ENCODE measurements around the gene SMIM24. TPM values are rescaled to one million over a fixed set of nuclear protein-coding genes. Genes with fewer than 3 reads are reported as not detected.

The SMIM24 gene
- polyA plus RNA-seq, 1 donor from 2014 or later: not detected

- no peak for TF ChIP-seq MXI1 (conservative IDR thresholded peaks at IDR 0.05; ENCODE audit: poor library complexity, severe bottlenecking)
- no peak for TF ChIP-seq RAD21 (conservative IDR thresholded peaks at IDR 0.05)
- no peak for TF ChIP-seq TAF1 (IDR thresholded peaks at IDR 0.05; ENCODE audit: low read depth)
Measured at GRCh38 chr19:3522421-3523360, 42.4 kb upstream of the SMIM24 start (continued).

- H4K20me1 ChIP-seq (ENCODE audit: insufficient read depth): peaks cover 8% of the 10 kb centered on the region
- TF ChIP-seq TAF1 (IDR thresholded peaks at IDR 0.05; ENCODE audit: low read depth): no peak
- no peak for TF ChIP-seq EZH2 (IDR thresholded peaks at IDR 0.05; ENCODE audit: borderline replicate concordance, insufficient read depth, low read length, poor library complexity, severe bottlenecking)
- TF ChIP-seq EP300 (conservative IDR thresholded peaks at IDR 0.05; ENCODE audit: poor library complexity, severe bottlenecking): no peak
- no peak for TF ChIP-seq CTCF (IDR thresholded peaks at IDR 0.05; ENCODE audit: poor library complexity, severe bottlenecking)
- no peak for TF ChIP-seq RAD21 (conservative IDR thresholded peaks at IDR 0.05)
- no peak for TF ChIP-seq MXI1 (conservative IDR thresholded peaks at IDR 0.05; ENCODE audit: poor library complexity, severe bottlenecking)
- TF ChIP-seq POLR2AphosphoS5 (IDR thresholded peaks at IDR 0.05): no peak
- TF ChIP-seq REST (IDR thresholded peaks at IDR 0.05; ENCODE audit: borderline replicate concordance): no peak
- TF ChIP-seq SMC3 (conservative IDR thresholded peaks at IDR 0.05; ENCODE audit: poor library complexity): no peak
- H3K36me3 ChIP-seq (ENCODE audit: insufficient read depth, low read length): peaks cover under 1% of the 10 kb centered on the region
- H3K27ac ChIP-seq (ENCODE audit: low read length): no peak overlapping the region
- no peaks in the 10 kb centered on the region for H3K27me3 ChIP-seq (ENCODE audit: insufficient read depth, low read depth, low read length)
- H2AFZ ChIP-seq (ENCODE audit: low read depth, low read length): no peak overlapping the region
- H3K4me2 ChIP-seq (ENCODE audit: low read length): no peak overlapping the region
- peaks cover 25% of the 10 kb centered on the region for H3K79me2 ChIP-seq (replicated peaks; ENCODE audit: insufficient read depth, low read length)
- H3K9me2 ChIP-seq (ENCODE audit: insufficient read depth, low read length): no peaks in the 10 kb centered on the region
- no peaks in the 10 kb centered on the region for H3K9me3 ChIP-seq (ENCODE audit: low read length)
- H3K4me3 ChIP-seq (ENCODE audit: low read length): no peak overlapping the region
- no peak overlapping the region for H3K9ac ChIP-seq (ENCODE audit: low read length)
- H3F3A ChIP-seq (ENCODE audit: insufficient read depth, low read length, poor library complexity, severe bottlenecking): no peaks in the 10 kb centered on the region
Measured at GRCh38 chr19:3521104-3521445, 40.8 kb upstream of the SMIM24 start.
